C1 segment of cervical spinal cord (tissue), 14 donors: Measurements from ENCODE around the gene TRDN.
"Not testable (repeated sequence)": the region's sequence is repeated elsewhere in the genome, so short reads cannot be mapped to it uniquely, and the experiment has no call there.

Source experiments
- DNase-seq, 14 donors: peaks; one replicate each; lab custom pipeline; 2025; lab: John Stamatoyannopoulos, UW

TRDN gene

GRCh38 chr6:123404975-123405374 is 231.8 kb downstream of the TRDN start:
- DNase-seq = no peak

- DNase-seq = no peak
Observed at GRCh38 chr6:123402052-123402451, 234.7 kb downstream of the TRDN start.

- no peak for DNase-seq
Observed at GRCh38 chr6:123398072-123398471, 238.7 kb downstream of the TRDN start.

- DNase-seq = no peak
Observed at GRCh38 chr6:123393331-123393730, 243.4 kb downstream of the TRDN start.

- no peak for DNase-seq
Observed at GRCh38 chr6:123383718-123384117, 253.0 kb downstream of the TRDN start.

- DNase-seq = peak in 2 of 14 donors; percentile 4 to 21
Observed at GRCh38 chr6:123380257-123380656, 256.5 kb downstream of the TRDN start.

- no peak for DNase-seq
Observed at GRCh38 chr6:123372737-123373136, 264.0 kb downstream of the TRDN start.

GRCh38 chr6:123363912-123364311 is 272.8 kb downstream of the TRDN start:
- DNase-seq = no peak

GRCh38 chr6:123360359-123360758 is 276.4 kb downstream of the TRDN start:
- no peak for DNase-seq

- DNase-seq = no peak
Observed at GRCh38 chr6:123352705-123353104, 284.0 kb downstream of the TRDN start.

GRCh38 chr6:123352279-123352678 is 284.5 kb downstream of the TRDN start:
- no peak for DNase-seq

- DNase-seq = no peak
Observed at GRCh38 chr6:123343836-123344235, 292.9 kb downstream of the TRDN start.

GRCh38 chr6:123338394-123338793 is 298.4 kb downstream of the TRDN start:
- no peak for DNase-seq

- DNase-seq = no peak
Observed at GRCh38 chr6:123333000-123333756, 303.6 kb downstream of the TRDN start.

- DNase-seq = no peak
Observed at GRCh38 chr6:123332070-123332469, 304.7 kb downstream of the TRDN start.

- DNase-seq = no peak
Observed at GRCh38 chr6:123329337-123329736, 307.4 kb downstream of the TRDN start.

- peak in 1 of 14 donors; percentile 69 for DNase-seq
Observed at GRCh38 chr6:123323452-123324329, 313.1 kb downstream of the TRDN start.

GRCh38 chr6:123321020-123321419 is 315.7 kb downstream of the TRDN start:
- DNase-seq = no peak

- no peak for DNase-seq
Observed at GRCh38 chr6:123316733-123317323, 319.9 kb downstream of the TRDN start.

GRCh38 chr6:123314459-123314858 is 322.3 kb downstream of the TRDN start:
- not testable (repeated sequence) for DNase-seq

GRCh38 chr6:123309130-123309529 is 327.6 kb downstream of the TRDN start:
- no peak for DNase-seq

- DNase-seq = no peak
Observed at GRCh38 chr6:123306334-123306733, 330.4 kb downstream of the TRDN start.
